Adipocyte (in vitro differentiated cells): ENCODE results near the gene COPG1.

Experiments used
- DNase-seq: peaks from one replicate; pipeline ENCODE4 v3.0.0-alpha.2; 2015; ENCODE audit warnings: low read depth
- H3K27me3 ChIP-seq: replicated peaks from 2 replicates; pipeline ENCODE4 v1.7.0; 2013; ENCODE audit warnings: mild to moderate bottlenecking, low read length, moderate library complexity; ENCODE audit not compliant: control insufficient read depth, insufficient read depth
- H3K36me3 ChIP-seq: 2 replicates; pipeline ENCODE4 v1.7.0; 2013; ENCODE audit warnings: low read length, mild to moderate bottlenecking, moderate library complexity; ENCODE audit not compliant: control insufficient read depth, insufficient read depth, severe bottlenecking
- H3K4me1 ChIP-seq: 2 replicates; pipeline ENCODE4 v1.7.0; 2013; ENCODE audit warnings: mild to moderate bottlenecking, low read length, moderate library complexity; ENCODE audit not compliant: control insufficient read depth, insufficient read depth
- H3K4me3 ChIP-seq: 2 replicates; pipeline ENCODE4 v1.7.0; 2013; ENCODE audit warnings: mild to moderate bottlenecking, low read length, moderate library complexity
- H3K9ac ChIP-seq: 2 replicates; pipeline ENCODE4 v1.7.0; 2013; ENCODE audit warnings: mild to moderate bottlenecking, low read length, moderate library complexity
- H3K9me3 ChIP-seq: 2 replicates; pipeline ENCODE4 v1.7.0; 2013; ENCODE audit warnings: mild to moderate bottlenecking, low read length, moderate library complexity; ENCODE audit not compliant: control insufficient read depth

COPG1 gene

DNA sequence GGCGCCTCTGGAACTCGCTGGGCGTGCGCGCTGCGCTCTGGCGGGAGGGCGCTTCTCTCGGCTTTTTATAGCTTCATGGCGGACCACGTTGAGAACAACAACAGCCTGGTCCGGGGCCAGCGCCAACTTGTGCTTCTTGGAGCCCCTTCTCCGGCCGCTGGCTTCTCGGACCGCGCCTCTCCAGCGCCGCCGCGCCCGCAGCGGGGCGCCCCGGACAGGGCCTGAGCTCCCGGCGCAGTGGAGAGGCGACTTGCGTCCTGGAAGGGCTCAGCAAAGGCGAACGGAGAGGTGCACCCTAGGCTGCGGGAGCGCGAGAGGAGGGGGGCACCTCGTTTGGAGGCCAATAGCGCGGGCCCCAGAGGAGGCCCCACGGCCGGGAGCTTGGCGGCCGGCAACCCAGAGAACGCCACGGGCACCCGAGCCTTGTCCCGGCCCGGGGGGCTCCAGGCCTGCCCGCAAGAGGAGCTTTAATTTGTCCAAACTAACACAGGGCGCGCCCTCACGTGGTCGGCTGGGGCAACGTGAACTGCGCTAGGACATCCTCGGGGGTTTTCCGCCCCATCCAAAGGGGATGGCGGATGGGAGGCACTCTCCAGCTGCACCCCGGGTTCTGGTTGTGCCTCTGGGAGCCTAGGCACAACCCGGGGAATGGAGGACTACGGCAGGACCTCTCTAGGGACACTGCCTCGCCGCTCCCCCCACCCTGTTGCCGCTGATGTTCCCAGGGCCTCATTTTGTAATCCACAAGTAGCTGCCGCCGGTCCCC lies 67.0 kb downstream of the COPG1 start:
- no peaks in the 10 kb centered on the region for H3K9me3 ChIP-seq

DNA sequence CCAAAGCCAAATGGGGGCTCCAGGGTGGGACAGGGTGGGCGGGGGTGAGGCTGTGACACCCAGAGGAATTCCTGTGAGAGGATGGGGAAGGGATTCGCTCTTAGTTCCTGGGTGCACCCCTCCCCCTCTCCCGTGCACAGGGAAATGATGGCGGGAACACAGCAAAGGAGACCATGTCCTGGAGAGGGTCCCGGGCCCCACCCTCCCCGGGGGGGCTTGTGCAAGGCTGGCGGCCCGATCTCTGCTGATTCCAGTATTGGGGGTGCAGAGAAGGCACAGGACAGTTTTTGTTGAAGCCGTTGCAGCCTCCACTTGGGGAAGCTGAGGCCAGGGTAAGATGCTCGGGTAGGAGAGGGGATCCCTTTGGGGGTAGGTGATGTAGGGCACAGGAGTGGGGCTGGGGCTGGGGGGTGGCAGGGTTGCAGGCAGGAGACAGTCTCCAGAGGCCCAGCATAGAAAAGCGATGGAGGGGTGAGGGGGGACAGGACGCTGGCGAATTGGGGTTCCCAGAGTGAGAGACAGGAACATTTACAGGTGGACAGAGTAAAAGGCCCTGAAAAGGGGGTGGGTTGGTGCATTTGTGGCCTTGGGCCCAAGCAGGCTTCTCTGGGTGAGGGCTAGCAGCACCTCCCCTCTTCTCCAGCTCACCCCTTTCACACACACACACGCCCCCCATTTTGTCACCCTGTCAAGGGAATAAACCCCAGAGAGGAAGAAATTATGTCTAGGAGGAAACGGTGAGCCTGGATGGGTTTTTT lies 67.8 kb downstream of the COPG1 start:
- Histone ChIP-seq H3K9ac (peak overlapping the region; percentile 92), H3K4me3 (peak overlapping the region; percentile 88), H3K27me3 (no peaks in the 10 kb centered on the region), H3K9me3 (no peaks in the 10 kb centered on the region), H3K36me3 (peaks cover 8% of the 10 kb centered on the region), H3K4me1 (peaks cover 15% of the 10 kb centered on the region)
- no peak for DNase-seq

More for the DNA sequence above, 67.0 kb downstream of the COPG1 start:
- Histone ChIP-seq H3K4me1 (peaks cover 15% of the 10 kb centered on the region), H3K27me3 (no peaks in the 10 kb centered on the region), H3K4me3 (peak overlapping the region; percentile 88), H3K36me3 (peaks cover 8% of the 10 kb centered on the region), H3K9ac (peak overlapping the region; percentile 92)
- DNase-seq, result peak; percentile 89

DNA sequence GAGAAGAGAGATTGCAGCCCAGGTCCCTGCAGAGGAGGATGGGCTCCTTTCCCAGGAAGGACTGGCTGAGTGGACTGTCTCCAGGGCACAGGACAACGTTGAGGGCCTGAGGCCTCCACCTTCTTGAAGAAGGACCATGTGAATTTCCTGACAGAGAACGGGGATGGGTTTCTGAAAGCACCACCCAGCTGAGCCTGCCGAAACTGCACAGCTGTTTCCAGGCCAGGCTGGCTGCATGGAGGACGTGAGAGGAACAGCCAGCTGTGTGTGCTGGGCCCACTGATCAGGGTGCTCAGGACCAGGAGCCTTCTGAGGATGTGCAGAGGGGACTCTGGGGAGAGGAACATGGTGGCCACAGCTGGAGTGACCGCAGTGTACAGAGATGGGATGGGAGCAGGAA lies 68.4 kb downstream of the COPG1 start:
- Histone ChIP-seq H3K4me3 (no peak overlapping the region), H3K4me1 (peaks cover 15% of the 10 kb centered on the region), H3K36me3 (peaks cover 8% of the 10 kb centered on the region), H3K27me3 (no peaks in the 10 kb centered on the region), H3K9ac (peak overlapping the region; percentile 17), H3K9me3 (no peaks in the 10 kb centered on the region)
- DNase-seq, result no peak

DNA sequence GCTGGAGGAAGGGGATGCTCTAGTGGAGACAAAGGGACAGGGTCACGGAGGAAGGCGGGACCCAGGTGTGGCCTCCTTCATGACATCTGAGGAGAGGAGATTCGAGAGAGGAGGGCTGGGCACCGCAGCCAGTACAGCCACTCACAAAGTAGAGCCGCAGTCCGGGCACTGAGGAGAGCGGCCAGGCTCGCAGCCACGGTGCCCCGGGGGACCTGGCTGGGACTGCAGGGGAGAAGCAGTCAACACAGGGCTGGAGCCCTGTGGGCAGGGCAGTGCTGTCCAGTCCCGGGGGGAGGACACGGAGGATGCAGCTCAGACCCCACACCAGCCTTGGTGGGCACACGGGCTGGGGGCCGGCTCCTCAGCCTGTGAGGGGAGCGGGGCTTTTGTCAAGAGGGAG lies 69.5 kb downstream of the COPG1 start:
- peaks cover 8% of the 10 kb centered on the region for H3K36me3 ChIP-seq
- no peak for DNase-seq
- H3K4me1 ChIP-seq, result peaks cover 10% of the 10 kb centered on the region

DNA sequence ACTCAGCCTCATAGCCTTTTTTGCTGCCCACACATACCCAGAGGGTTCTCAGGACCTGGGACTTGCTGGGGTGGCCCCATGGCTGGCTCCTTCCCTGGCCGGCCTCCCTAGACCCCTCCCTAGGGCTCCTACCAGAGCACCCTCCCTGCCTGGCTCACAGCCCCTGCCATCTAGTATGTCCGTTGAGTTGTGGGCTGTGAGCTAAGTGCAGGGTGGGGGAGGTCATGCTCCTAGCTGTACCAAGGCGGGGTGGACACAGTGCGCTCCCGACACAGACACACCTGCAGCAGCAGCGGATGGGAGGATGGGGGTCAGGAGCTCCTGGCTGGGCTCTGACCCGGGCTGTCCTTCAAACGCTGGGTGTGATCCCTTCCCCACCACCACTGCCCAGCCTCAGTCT lies 70.9 kb downstream of the COPG1 start:
- H3K4me3 ChIP-seq, result no peak overlapping the region
- peaks cover 8% of the 10 kb centered on the region for H3K36me3 ChIP-seq
- H3K27me3 ChIP-seq, result no peaks in the 10 kb centered on the region
- H3K9me3 ChIP-seq, result no peaks in the 10 kb centered on the region
- H3K9ac ChIP-seq, result no peak overlapping the region
- no peak for DNase-seq
- H3K4me1 ChIP-seq, result no peaks in the 10 kb centered on the region

More for the DNA sequence above, 69.5 kb downstream of the COPG1 start:
- Histone ChIP-seq H3K27me3 (no peaks in the 10 kb centered on the region), H3K4me3 (no peak overlapping the region), H3K9me3 (no peaks in the 10 kb centered on the region), H3K9ac (no peak overlapping the region)

DNA sequence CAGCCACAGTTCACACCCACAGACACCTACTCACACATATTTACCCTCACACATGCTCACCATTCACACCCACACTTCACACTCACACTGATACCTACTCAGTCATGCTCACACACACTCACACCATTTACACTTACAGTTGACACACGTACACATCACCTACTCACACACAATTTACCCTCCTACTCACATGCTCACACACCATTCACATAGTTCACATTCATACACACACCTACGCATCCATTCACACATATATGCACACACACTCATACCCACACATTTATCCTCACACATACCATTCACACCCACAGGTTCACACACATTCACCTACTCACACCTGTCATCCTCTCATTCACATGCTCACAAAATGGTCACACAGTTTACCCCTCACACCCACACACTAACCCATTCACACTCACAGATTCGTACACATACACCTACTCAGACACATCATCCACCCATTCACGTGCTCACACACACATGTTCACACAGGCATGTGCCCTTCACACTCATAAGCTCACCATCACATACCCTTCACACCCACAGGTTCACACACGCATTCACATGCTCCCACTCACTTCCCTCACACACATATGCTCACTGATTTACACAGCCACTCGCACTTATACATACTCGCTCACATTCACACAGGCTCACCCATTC lies 71.5 kb downstream of the COPG1 start:
- no peak for DNase-seq
- no peaks in the 10 kb centered on the region for H3K27me3 ChIP-seq
- no peak overlapping the region for H3K4me3 ChIP-seq
- no peaks in the 10 kb centered on the region for H3K9me3 ChIP-seq
- peaks cover 8% of the 10 kb centered on the region for H3K36me3 ChIP-seq
- H3K9ac ChIP-seq, result no peak overlapping the region
- H3K4me1 ChIP-seq, result no peaks in the 10 kb centered on the region

DNA sequence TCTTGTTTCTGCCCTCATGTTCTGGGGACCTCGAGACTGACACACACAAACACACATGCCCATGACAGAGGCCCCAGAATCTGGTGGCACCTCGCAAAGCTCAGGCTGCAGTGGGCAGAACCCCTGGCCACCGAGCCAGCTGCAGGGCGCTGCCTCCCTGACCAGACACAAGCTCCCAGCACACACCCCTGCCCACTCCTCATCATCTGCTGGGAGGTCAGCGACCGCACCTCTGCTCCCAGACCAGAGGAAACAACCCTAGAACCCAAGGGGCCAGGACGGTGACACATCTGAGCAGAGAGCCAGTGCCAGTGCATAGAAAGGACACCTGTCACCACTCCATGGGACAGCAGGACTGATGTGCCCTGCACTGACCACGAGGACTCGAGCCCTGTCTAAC lies 72.5 kb downstream of the COPG1 start:
- Histone ChIP-seq H3K4me3 (no peak overlapping the region), H3K36me3 (peaks cover 8% of the 10 kb centered on the region), H3K27me3 (no peaks in the 10 kb centered on the region), H3K9me3 (no peaks in the 10 kb centered on the region), H3K4me1 (no peaks in the 10 kb centered on the region), H3K9ac (no peak overlapping the region)
- no peak for DNase-seq

DNA sequence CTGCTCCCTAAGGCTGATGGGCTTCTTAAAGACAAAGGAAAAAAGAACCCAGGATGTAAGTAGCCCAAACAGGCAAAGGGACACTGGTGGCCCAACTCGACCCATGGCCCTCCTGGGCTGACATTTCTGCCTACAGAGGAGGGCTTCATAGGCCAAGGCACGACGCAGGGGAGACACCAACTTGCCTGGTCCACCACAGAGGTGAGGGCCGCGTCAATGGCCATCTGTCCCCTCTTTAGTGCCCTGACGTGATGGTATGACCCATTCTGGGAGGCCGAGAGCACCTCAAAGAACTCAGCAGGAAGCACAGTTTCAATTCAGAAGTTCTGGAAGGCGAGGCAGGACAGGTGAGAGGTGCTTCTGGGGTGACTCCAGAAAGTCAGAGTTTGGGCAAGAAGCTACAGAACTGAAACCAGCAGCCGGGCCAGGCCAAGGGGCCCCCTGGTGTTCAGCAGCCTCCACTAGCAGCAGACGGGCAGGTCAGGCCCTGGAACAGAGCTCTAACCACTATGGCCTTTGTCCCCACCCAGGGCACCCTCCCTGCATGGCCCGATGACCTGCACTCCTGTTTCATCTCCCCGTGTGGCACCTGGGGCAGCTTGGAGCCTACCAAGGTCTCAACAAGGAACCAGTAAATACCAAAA lies 74.4 kb downstream of the COPG1 start:
- Histone ChIP-seq H3K27me3 (no peaks in the 10 kb centered on the region), H3K9me3 (no peaks in the 10 kb centered on the region), H3K9ac (no peak overlapping the region), H3K4me1 (no peaks in the 10 kb centered on the region), H3K36me3 (peaks cover 8% of the 10 kb centered on the region), H3K4me3 (no peak overlapping the region)
- DNase-seq, result no peak

DNA sequence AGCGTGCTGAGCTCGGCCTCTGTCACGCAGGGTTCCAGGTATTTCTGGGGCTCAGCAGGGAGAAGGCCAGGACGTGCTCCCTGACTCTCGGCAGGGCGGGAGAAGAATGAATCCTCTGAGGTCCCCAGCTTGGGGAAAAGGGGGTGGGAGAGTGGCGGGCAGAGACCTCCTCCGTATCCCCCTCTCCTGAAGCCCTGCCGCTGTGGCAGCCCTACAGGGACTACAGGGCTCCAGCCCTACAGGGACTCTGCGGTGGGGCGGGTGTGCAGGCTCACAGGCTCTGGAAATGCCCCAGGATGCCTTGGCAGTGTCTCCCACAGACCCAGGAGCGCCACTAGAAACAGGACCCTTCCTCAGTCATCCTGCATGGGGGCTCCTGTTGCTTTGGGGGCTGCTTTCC lies 75.4 kb downstream of the COPG1 start:
- Histone ChIP-seq H3K27me3 (no peaks in the 10 kb centered on the region), H3K4me3 (no peak overlapping the region), H3K9me3 (no peaks in the 10 kb centered on the region), H3K36me3 (peaks cover 8% of the 10 kb centered on the region), H3K4me1 (no peaks in the 10 kb centered on the region), H3K9ac (no peak overlapping the region)
- DNase-seq, result no peak

DNA sequence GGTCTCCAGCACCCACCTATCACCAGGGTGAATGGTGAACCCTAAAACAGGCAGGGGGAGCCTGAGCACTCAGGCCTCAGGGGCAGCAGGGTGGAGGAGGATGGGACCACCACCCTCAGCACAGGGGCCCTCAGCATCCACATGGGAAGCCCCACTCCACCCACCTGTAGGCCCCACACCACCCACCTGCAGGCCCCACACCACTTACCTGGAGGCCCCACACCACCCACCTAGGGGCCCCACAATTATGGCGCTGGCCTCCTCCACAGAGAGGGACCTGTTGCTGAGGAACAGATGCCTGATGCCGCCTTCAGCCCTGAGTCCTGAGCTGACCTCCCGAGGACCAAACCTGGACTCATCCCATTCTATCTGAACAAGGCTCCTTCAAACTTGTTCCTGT lies 76.0 kb downstream of the COPG1 start:
- DNase-seq, result no peak
- Histone ChIP-seq H3K27me3 (no peaks in the 10 kb centered on the region), H3K9ac (no peak overlapping the region), H3K4me3 (no peak overlapping the region), H3K4me1 (no peaks in the 10 kb centered on the region), H3K36me3 (peaks cover 6% of the 10 kb centered on the region), H3K9me3 (no peaks in the 10 kb centered on the region)

DNA sequence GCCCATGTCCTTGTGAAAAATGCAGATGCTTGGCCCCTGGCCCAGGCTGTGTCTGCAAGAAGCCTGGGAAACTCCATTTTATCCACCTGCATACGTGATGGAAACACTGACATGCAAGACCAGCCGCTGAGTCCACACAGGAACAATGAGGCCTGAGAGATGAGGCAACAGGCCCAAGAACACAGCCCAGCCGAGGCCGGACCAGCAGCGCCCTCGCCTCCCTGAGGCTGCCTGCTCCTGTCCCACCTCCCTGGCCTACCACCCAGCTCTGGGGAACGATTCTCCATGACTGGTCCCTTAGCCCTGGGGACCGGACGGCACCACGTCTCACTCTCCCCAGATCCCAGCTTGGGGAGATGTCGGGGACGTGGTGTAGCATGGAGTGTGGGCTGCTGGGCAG lies 76.7 kb downstream of the COPG1 start:
- no peaks in the 10 kb centered on the region for H3K27me3 ChIP-seq
- no peak for DNase-seq
- H3K9me3 ChIP-seq, result no peaks in the 10 kb centered on the region
- H3K4me3 ChIP-seq, result no peak overlapping the region
- no peak overlapping the region for H3K9ac ChIP-seq
- H3K4me1 ChIP-seq, result no peaks in the 10 kb centered on the region
- H3K36me3 ChIP-seq, result peaks cover 3% of the 10 kb centered on the region
